SK-N-MC (cell line): ENCODE data around the gene SLC24A4.

Source experiments
- EZH2 ChIP-seq: fragments of 200-600 bp; sonication (generic); IDR thresholded peaks from one replicate; pipeline ENCODE4 v1.6.1; 2017; ENCODE audit warnings: antibody characterized with exemption
- FOXP2 ChIP-seq: optimal IDR thresholded peaks from 2 replicates; pipeline ENCODE3; 2011; ENCODE audit warnings: mild to moderate bottlenecking, moderate library complexity; ENCODE audit not compliant: insufficient read depth; ENCODE audit errors: extremely low read length, control extremely low read depth
- POLR2AphosphoS5 ChIP-seq: IDR thresholded peaks from 2 replicates; pipeline ENCODE4 v1.6.1; 2012; ENCODE audit warnings: mild to moderate bottlenecking, low read depth, low read length, borderline replicate concordance

GRCh38 chr14:92285311-92285710 lies 37.7 kb upstream of the SLC24A4 start:
- TF ChIP-seq POLR2AphosphoS5 (no peak), EZH2 (no peak), FOXP2 (no peak)
